ENCODE data around the gene HP1BP3.
A peak's percentile ranks its signal among the peaks of the same experiment; 100 is the strongest.

The HP1BP3 gene

DNA sequence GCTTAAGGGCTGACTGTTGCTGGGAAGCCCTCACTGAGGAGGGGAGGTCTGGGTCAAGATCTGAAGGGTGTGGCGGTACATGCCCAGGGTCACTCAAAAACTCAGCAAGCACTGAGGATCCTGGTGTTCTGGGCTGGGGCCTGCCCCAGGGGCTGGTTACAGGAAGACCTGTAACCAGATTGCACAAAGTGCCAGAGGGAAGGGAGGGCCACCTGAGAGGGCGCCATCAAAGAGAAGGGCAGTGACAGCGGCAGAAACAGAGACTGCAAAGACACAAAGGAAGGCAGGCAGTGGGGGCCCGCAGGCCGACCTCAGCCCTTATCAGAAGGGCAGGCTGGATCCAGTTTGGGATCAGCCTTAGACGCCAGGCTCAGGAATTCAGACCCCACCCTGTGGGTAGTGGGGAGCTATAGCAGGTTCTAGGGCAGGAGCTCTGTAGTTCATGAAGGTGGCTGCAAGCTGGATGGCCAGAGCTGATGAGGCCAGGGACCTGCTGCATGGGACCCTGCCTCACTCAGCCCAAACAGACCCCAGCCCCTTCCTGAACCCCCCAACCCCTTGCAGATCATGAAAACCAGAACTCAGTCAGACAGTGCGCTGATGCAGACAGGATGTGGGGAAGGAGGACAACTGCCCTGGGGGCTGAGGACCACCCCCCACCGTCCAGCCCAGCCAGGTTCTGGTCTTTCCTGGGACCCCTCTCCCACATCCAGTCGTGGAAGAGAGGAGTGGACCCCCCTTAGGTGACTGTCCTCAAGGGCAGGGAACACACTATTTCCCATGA, 58.5 kb downstream of the HP1BP3 start:
- Histone ChIP-seq H3K18ac (ENCODE audit: low read depth in 1 of 2, low read length in 2 of 2) (no peak overlapping the region), H2BK12ac (ENCODE audit: low read length in 2 of 2) (no peak overlapping the region), H3K27ac (ENCODE audit: low read length, poor library complexity, severe bottlenecking) (no peak overlapping the region), H3K14ac (ENCODE audit: low read length in 2 of 2) (no peak overlapping the region), H2BK120ac (ENCODE audit: low read depth, low read length) (no peak overlapping the region), H4K91ac (ENCODE audit: low read length) (no peak overlapping the region), H4K8ac (ENCODE audit: low read length) (no peak overlapping the region), H3K79me1 (replicated peaks; ENCODE audit: low read length, poor library complexity, severe bottlenecking) (peaks cover 30% of the 10 kb centered on the region), H3K9me3 (ENCODE audit: control insufficient read depth, low read length) (no peaks in the 10 kb centered on the region), H3K4me1 (ENCODE audit: control insufficient read depth, insufficient read depth, low read depth, low read length) (peaks cover 52% of the 10 kb centered on the region), H2AFZ (ENCODE audit: low read depth, low read length) (no peak overlapping the region), H3K27me3 (ENCODE audit: control insufficient read depth in 1 of 2, insufficient read depth in 1 of 2, low read length in 2 of 2) (peaks cover 0 to 36% of the 10 kb centered on the region in 2 experiments), H3K23ac (ENCODE audit: low read length in 2 of 2) (no peak overlapping the region), H3K36me3 (ENCODE audit: control insufficient read depth in 1 of 2, insufficient read depth in 2 of 2, low read depth in 1 of 2, low read length in 2 of 2) (peaks cover 0 to 40% of the 10 kb centered on the region in 2 experiments), H2BK15ac (ENCODE audit: low read depth, poor library complexity, severe bottlenecking) (no peak overlapping the region), H3K4me3 (ENCODE audit: insufficient read depth in 1 of 2, low read depth in 1 of 2, low read length in 2 of 2) (no peak overlapping the region), H2AK5ac (ENCODE audit: low read length, severe bottlenecking) (no peak overlapping the region), H3K9ac (ENCODE audit: low read length) (no peak overlapping the region), H3K4ac (ENCODE audit: low read depth in 1 of 2, low read length in 2 of 2) (no peak overlapping the region), H2BK5ac (ENCODE audit: low read depth, low read length, poor library complexity, severe bottlenecking) (no peak overlapping the region), H3K4me2 (ENCODE audit: low read length, poor library complexity, severe bottlenecking) (no peak overlapping the region)
- 80% methylated on average over 9 of the region's 9 CpGs for WGBS
- DNase-seq, result no peak

DNA sequence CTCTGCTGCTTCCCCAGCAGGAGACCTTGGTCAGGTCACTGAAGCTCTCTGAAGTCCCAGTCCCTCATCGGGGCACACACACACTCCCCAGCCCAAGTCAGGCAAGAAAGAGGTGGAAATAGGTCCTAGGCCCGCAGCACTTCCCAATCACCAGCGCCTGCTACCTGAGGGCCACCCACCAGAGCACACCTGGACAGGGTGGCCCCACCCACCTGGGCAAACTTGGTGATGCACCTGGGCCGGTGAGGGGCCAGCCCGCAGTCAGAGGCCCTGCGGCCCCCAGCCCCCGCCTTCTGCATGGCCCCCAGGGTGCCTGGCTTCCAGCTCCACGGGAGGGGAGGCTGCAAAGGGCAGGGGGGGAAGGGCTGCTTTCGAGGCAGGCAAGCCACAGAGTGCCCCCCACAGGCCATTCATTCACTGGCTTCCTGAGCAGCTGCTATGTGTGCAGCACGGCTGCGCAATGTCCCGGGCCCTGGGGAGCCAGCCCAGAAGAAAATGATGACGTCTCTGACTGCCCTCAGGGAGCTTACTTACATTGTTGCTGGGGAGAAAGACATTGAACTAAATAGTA, 59.3 kb downstream of the HP1BP3 start:
- no peak overlapping the region for H3K4ac ChIP-seq (ENCODE audit: low read depth in 1 of 2, low read length in 2 of 2)
- peak overlapping the region; percentile 57 for H4K91ac ChIP-seq (ENCODE audit: low read length)
- H4K8ac ChIP-seq (ENCODE audit: low read length), result no peak overlapping the region
- no peak overlapping the region for H3K4me2 ChIP-seq (ENCODE audit: low read length, poor library complexity, severe bottlenecking)
- WGBS, result 48% methylated on average over 13 of the region's 13 CpGs
- H3K4me1 ChIP-seq (ENCODE audit: control insufficient read depth, insufficient read depth, low read depth, low read length), result peaks cover 51% of the 10 kb centered on the region
- no peak overlapping the region for H3K9ac ChIP-seq (ENCODE audit: low read length)
- peaks cover 0 to 36% of the 10 kb centered on the region in 2 experiments for H3K27me3 ChIP-seq (ENCODE audit: control insufficient read depth in 1 of 2, insufficient read depth in 1 of 2, low read length in 2 of 2)
- H3K4me3 ChIP-seq (ENCODE audit: insufficient read depth in 1 of 2, low read depth in 1 of 2, low read length in 2 of 2), result no peak overlapping the region
- H2BK120ac ChIP-seq (ENCODE audit: low read depth, low read length), result no peak overlapping the region
- H2BK12ac ChIP-seq (ENCODE audit: low read length in 2 of 2), result no peak overlapping the region
- H2AK5ac ChIP-seq (ENCODE audit: low read length, severe bottlenecking), result no peak overlapping the region
- no peak overlapping the region for H2BK15ac ChIP-seq (ENCODE audit: low read depth, poor library complexity, severe bottlenecking)
- H3K27ac ChIP-seq (ENCODE audit: low read length, poor library complexity, severe bottlenecking), result no peak overlapping the region
- H2AFZ ChIP-seq (ENCODE audit: low read depth, low read length), result no peak overlapping the region
- no peak overlapping the region for H3K14ac ChIP-seq (ENCODE audit: low read length in 2 of 2)
- H3K23ac ChIP-seq (ENCODE audit: low read length in 2 of 2), result no peak overlapping the region
- peaks cover 30% of the 10 kb centered on the region for H3K79me1 ChIP-seq (replicated peaks; ENCODE audit: low read length, poor library complexity, severe bottlenecking)
- no peak overlapping the region for H3K18ac ChIP-seq (ENCODE audit: low read depth in 1 of 2, low read length in 2 of 2)
- H3K9me3 ChIP-seq (ENCODE audit: control insufficient read depth, low read length), result no peaks in the 10 kb centered on the region
- H2BK5ac ChIP-seq (ENCODE audit: low read depth, low read length, poor library complexity, severe bottlenecking), result no peak overlapping the region
- peaks cover 0 to 43% of the 10 kb centered on the region in 2 experiments for H3K36me3 ChIP-seq (ENCODE audit: control insufficient read depth in 1 of 2, insufficient read depth in 2 of 2, low read depth in 1 of 2, low read length in 2 of 2)
- DNase-seq, result no peak

DNA sequence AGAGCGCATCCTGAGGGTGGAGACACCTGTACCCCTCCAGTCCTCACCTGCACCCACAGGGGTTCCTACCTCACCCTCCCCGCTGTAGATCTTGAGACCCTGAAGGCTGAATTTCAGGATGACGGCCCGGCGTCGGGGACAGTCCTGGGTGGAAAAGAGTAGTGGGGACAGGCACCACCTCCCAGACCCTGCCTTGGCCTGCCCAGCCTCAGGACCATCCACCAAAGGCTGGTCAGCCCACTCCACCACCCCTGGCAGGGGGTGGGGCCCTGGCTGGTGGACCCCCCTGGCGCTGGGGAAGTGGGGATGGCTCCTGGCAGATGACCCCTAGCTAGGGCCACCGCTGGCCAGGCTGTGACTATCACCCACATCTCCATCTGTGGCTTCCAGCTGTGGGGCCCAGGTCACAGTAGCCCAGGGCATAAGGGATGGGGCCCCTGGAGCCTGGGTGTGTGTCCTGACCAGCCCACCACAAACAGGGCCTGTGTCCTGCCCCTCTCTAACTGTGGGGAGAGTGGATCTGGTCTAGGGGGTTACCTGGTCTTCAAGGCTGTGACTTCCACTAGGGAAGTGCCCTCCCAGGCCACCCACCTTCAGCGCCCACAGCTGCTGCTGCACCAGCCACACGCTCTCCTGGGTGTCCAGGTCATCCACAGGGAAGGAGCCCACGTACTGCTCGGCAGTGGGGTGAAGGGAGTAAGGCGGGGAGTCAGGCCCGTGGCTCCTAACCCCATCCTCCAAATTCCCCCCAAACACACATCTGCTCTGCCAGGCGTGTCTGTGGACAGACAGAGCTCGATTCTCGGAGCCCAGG, 60.0 kb downstream of the HP1BP3 start:
- H3K9me3 ChIP-seq (ENCODE audit: control insufficient read depth, low read length), result no peaks in the 10 kb centered on the region
- H3K4ac ChIP-seq (ENCODE audit: low read depth in 1 of 2, low read length in 2 of 2), result no peak overlapping the region
- H2BK120ac ChIP-seq (ENCODE audit: low read depth, low read length), result no peak overlapping the region
- H3K14ac ChIP-seq (ENCODE audit: low read length in 2 of 2), result no peak overlapping the region
- no peak overlapping the region for H3K27ac ChIP-seq (ENCODE audit: low read length, poor library complexity, severe bottlenecking)
- H3K4me2 ChIP-seq (ENCODE audit: low read length, poor library complexity, severe bottlenecking), result no peak overlapping the region
- no peak overlapping the region for H3K18ac ChIP-seq (ENCODE audit: low read depth in 1 of 2, low read length in 2 of 2)
- peaks cover 0 to 49% of the 10 kb centered on the region in 2 experiments for H3K36me3 ChIP-seq (ENCODE audit: control insufficient read depth in 1 of 2, insufficient read depth in 2 of 2, low read depth in 1 of 2, low read length in 2 of 2)
- H3K9ac ChIP-seq (ENCODE audit: low read length), result no peak overlapping the region
- 90% methylated on average over 9 of the region's 17 CpGs for WGBS
- H3K4me1 ChIP-seq (ENCODE audit: control insufficient read depth, insufficient read depth, low read depth, low read length), result peaks cover 49% of the 10 kb centered on the region
- no peak for DNase-seq
- H3K27me3 ChIP-seq (ENCODE audit: control insufficient read depth in 1 of 2, insufficient read depth in 1 of 2, low read length in 2 of 2), result peaks cover 0 to 36% of the 10 kb centered on the region in 2 experiments
- H3K4me3 ChIP-seq (ENCODE audit: insufficient read depth in 1 of 2, low read depth in 1 of 2, low read length in 2 of 2), result no peak overlapping the region
- no peak overlapping the region for H4K91ac ChIP-seq (ENCODE audit: low read length)
- H2AFZ ChIP-seq (ENCODE audit: low read depth, low read length), result no peak overlapping the region
- peaks cover 30% of the 10 kb centered on the region for H3K79me1 ChIP-seq (replicated peaks; ENCODE audit: low read length, poor library complexity, severe bottlenecking)
- no peak overlapping the region for H3K23ac ChIP-seq (ENCODE audit: low read length in 2 of 2)
- no peak overlapping the region for H4K8ac ChIP-seq (ENCODE audit: low read length)
- no peak overlapping the region for H2AK5ac ChIP-seq (ENCODE audit: low read length, severe bottlenecking)
- H2BK5ac ChIP-seq (ENCODE audit: low read depth, low read length, poor library complexity, severe bottlenecking), result no peak overlapping the region
- H2BK15ac ChIP-seq (ENCODE audit: low read depth, poor library complexity, severe bottlenecking), result no peak overlapping the region
- H2BK12ac ChIP-seq (ENCODE audit: low read length in 2 of 2), result no peak overlapping the region

Data from mesenchymal stem cell (in vitro differentiated cells and primary cell).